Activated naive CD4-positive, alpha-beta T cell (primary cell): ENCODE results near the gene CRISPLD2.
"Not testable (repeated sequence)": the region's sequence is repeated elsewhere in the genome, so short reads cannot be mapped to it uniquely, and the experiment has no call there.

ENCODE experiments used
- DNase-seq, 4 experiments: peaks; one replicate each; lab custom pipeline; 2025; lab: John Stamatoyannopoulos, UW

CRISPLD2 gene

GRCh38 chr16:84931107-84931494 lies 111.3 kb downstream of the CRISPLD2 start:
- DNase-seq = no peak

- no peak for DNase-seq
Measured at GRCh38 chr16:84931506-84931905, 111.7 kb downstream of the CRISPLD2 start.

GRCh38 chr16:84932681-84933080 lies 112.9 kb downstream of the CRISPLD2 start:
- no peak for DNase-seq

GRCh38 chr16:84933774-84934631 lies 114.2 kb downstream of the CRISPLD2 start:
- no peak for DNase-seq

- no peak for DNase-seq
Measured at GRCh38 chr16:84937196-84938005, 117.6 kb downstream of the CRISPLD2 start.

- not testable (repeated sequence) for DNase-seq
Measured at GRCh38 chr16:84938616-84939015, 118.8 kb downstream of the CRISPLD2 start.

GRCh38 chr16:84940670-84941551 lies 121.1 kb downstream of the CRISPLD2 start:
- DNase-seq = no peak

- no peak for DNase-seq
Measured at GRCh38 chr16:84941921-84942320, 122.1 kb downstream of the CRISPLD2 start.

- DNase-seq = no peak
Measured at GRCh38 chr16:84942786-84943185, 123.0 kb downstream of the CRISPLD2 start.

GRCh38 chr16:84943620-84944019 lies 123.8 kb downstream of the CRISPLD2 start:
- DNase-seq = no peak

- DNase-seq = no peak
Measured at GRCh38 chr16:84947022-84947421, 127.2 kb downstream of the CRISPLD2 start.

GRCh38 chr16:84947996-84948850 lies 128.4 kb downstream of the CRISPLD2 start:
- DNase-seq = peak in 1 of 4 experiments; percentile 5

- no peak for DNase-seq
Measured at GRCh38 chr16:84948851-84949610, 129.2 kb downstream of the CRISPLD2 start.

- no peak for DNase-seq
Measured at GRCh38 chr16:84949772-84950436, 130.1 kb downstream of the CRISPLD2 start.

- DNase-seq = no peak
Measured at GRCh38 chr16:84950906-84951305, 131.1 kb downstream of the CRISPLD2 start.

GRCh38 chr16:84952335-84953189 lies 132.8 kb downstream of the CRISPLD2 start:
- DNase-seq = peak in 3 of 4 experiments; percentile 19 to 50 (median 27)

GRCh38 chr16:84953190-84953746 lies 133.5 kb downstream of the CRISPLD2 start:
- DNase-seq = no peak

- no peak for DNase-seq
Measured at GRCh38 chr16:84955427-84955826, 135.6 kb downstream of the CRISPLD2 start.
